GM12878 (cell line): ENCODE results near the gene HIPK4.

Source experiments
- ATF7 ChIP-seq: fragments of 450-650 bp; IDR thresholded peaks from 2 replicates; pipeline ENCODE4 v1.6.1; 2016; ENCODE audit warnings: low read depth, mild to moderate bottlenecking
- BCL11A ChIP-seq: IDR thresholded peaks from 2 replicates; pipeline ENCODE4 v1.6.1; 2011; ENCODE audit warnings: low read depth, low read length
- GATAD2B ChIP-seq: fragments of 450-650 bp; conservative IDR thresholded peaks from 2 replicates; pipeline ENCODE4 v1.6.1; 2017; ENCODE audit warnings: low read depth, mild to moderate bottlenecking, moderate library complexity
- HCFC1 ChIP-seq: fragments of 150-350 bp; IDR thresholded peaks from 2 replicates; pipeline ENCODE4 v1.6.1; 2014; ENCODE audit warnings: low read length
- IRF4 ChIP-seq: IDR thresholded peaks from 2 replicates; pipeline ENCODE4 v1.6.1; 2011; ENCODE audit warnings: low read depth, low read length
- NRF1 ChIP-seq: conservative IDR thresholded peaks from 2 replicates; pipeline ENCODE4 v1.6.1; 2011; ENCODE audit warnings: mild to moderate bottlenecking, low read depth, low read length, improper control_type of control experiment
- POLR2A ChIP-seq: IDR thresholded peaks from 2 replicates; pipeline ENCODE4 v1.6.1; 2011; ENCODE audit warnings: low read depth, mild to moderate bottlenecking, low read length
- SP1 ChIP-seq: IDR thresholded peaks from one replicate; pipeline ENCODE4 v1.6.1; 2011; ENCODE audit warnings: low read depth, low read length
- SPI1 ChIP-seq: IDR thresholded peaks from 2 replicates; pipeline ENCODE4 v1.6.1; 2011; ENCODE audit warnings: low read depth, mild to moderate bottlenecking, low read length, moderate library complexity, borderline replicate concordance; ENCODE audit not compliant: insufficient read depth
- TF ChIP-seq, protein P1 (sequence below): IDR thresholded peaks from 2 replicates; pipeline ENCODE4 v1.6.1; 2012; ENCODE audit warnings: mild to moderate bottlenecking, low read depth, low read length
- TF ChIP-seq, protein P2 (sequence below), 3 experiments: IDR thresholded peaks in 2 of 3; conservative IDR thresholded peaks in 1 of 3; 2 replicates each; pipeline ENCODE4 v1.5.1; 2011; ENCODE audit warnings: low read depth in 3 of 3, low read length in 3 of 3, mild to moderate bottlenecking in 3 of 3, control low read depth in 2 of 3, moderate library complexity in 2 of 3, inconsistent platforms in 1 of 3, mixed read lengths in 1 of 3; ENCODE audit not compliant: control insufficient read depth in 2 of 3, insufficient read depth in 1 of 3; ENCODE audit errors: extremely low read depth in 1 of 3
- TF ChIP-seq, protein P3 (sequence below): IDR thresholded peaks from 2 replicates; pipeline ENCODE4 v1.6.1; 2012; ENCODE audit warnings: low read depth, low read length, improper control_type of control experiment

DNA sequence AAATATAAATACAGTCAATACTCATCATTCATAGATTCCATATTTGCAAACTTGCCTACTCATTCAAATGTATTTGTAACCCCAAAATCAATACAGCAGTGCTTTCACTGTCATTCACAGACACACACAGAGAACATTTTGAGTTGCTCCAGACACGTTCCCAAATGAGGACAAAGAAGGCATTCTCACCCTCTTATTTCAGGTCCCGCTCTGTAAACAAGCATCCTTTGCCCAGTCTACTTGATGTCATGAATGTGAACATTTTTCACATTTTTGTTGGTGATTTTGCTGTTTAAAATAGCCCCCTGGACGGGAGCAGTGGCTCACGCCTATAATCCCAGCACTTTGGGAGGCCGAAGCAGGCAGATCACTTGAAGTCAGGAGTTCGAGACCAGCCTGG, 57.3 kb downstream of the HIPK4 start:
- no peak for TF ChIP-seq POLR2A
- TF ChIP-seq, protein P1, sequence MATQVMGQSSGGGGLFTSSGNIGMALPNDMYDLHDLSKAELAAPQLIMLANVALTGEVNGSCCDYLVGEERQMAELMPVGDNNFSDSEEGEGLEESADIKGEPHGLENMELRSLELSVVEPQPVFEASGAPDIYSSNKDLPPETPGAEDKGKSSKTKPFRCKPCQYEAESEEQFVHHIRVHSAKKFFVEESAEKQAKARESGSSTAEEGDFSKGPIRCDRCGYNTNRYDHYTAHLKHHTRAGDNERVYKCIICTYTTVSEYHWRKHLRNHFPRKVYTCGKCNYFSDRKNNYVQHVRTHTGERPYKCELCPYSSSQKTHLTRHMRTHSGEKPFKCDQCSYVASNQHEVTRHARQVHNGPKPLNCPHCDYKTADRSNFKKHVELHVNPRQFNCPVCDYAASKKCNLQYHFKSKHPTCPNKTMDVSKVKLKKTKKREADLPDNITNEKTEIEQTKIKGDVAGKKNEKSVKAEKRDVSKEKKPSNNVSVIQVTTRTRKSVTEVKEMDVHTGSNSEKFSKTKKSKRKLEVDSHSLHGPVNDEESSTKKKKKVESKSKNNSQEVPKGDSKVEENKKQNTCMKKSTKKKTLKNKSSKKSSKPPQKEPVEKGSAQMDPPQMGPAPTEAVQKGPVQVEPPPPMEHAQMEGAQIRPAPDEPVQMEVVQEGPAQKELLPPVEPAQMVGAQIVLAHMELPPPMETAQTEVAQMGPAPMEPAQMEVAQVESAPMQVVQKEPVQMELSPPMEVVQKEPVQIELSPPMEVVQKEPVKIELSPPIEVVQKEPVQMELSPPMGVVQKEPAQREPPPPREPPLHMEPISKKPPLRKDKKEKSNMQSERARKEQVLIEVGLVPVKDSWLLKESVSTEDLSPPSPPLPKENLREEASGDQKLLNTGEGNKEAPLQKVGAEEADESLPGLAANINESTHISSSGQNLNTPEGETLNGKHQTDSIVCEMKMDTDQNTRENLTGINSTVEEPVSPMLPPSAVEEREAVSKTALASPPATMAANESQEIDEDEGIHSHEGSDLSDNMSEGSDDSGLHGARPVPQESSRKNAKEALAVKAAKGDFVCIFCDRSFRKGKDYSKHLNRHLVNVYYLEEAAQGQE, result no peak
- TF ChIP-seq, protein P2, sequence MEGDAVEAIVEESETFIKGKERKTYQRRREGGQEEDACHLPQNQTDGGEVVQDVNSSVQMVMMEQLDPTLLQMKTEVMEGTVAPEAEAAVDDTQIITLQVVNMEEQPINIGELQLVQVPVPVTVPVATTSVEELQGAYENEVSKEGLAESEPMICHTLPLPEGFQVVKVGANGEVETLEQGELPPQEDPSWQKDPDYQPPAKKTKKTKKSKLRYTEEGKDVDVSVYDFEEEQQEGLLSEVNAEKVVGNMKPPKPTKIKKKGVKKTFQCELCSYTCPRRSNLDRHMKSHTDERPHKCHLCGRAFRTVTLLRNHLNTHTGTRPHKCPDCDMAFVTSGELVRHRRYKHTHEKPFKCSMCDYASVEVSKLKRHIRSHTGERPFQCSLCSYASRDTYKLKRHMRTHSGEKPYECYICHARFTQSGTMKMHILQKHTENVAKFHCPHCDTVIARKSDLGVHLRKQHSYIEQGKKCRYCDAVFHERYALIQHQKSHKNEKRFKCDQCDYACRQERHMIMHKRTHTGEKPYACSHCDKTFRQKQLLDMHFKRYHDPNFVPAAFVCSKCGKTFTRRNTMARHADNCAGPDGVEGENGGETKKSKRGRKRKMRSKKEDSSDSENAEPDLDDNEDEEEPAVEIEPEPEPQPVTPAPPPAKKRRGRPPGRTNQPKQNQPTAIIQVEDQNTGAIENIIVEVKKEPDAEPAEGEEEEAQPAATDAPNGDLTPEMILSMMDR (IDR thresholded peaks at IDR 0.05 in 2 of 3, conservative IDR thresholded peaks at IDR 0.05 in 1 of 3; ENCODE audit: control insufficient read depth in 2 of 3, extremely low read depth in 1 of 3, insufficient read depth in 1 of 3, low read depth in 3 of 3, low read length in 3 of 3), result no peak
- TF ChIP-seq GATAD2B, result no peak
- TF ChIP-seq ATF7, result no peak
- no peak for TF ChIP-seq IRF4
- TF ChIP-seq HCFC1, result no peak
- TF ChIP-seq NRF1, result no peak
- TF ChIP-seq BCL11A, result no peak
- TF ChIP-seq, protein P3, sequence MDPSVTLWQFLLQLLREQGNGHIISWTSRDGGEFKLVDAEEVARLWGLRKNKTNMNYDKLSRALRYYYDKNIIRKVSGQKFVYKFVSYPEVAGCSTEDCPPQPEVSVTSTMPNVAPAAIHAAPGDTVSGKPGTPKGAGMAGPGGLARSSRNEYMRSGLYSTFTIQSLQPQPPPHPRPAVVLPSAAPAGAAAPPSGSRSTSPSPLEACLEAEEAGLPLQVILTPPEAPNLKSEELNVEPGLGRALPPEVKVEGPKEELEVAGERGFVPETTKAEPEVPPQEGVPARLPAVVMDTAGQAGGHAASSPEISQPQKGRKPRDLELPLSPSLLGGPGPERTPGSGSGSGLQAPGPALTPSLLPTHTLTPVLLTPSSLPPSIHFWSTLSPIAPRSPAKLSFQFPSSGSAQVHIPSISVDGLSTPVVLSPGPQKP, result no peak
- TF ChIP-seq SPI1, result no peak
- no peak for TF ChIP-seq SP1
